ENCODE data around the gene CADPS2.

- no peak for TF ChIP-seq CTCF (IDR thresholded peaks at IDR 0.05; ENCODE audit: insufficient read depth, low read length, poor library complexity, severe bottlenecking)
- no peak for TF ChIP-seq EZH2phosphoT487 (conservative IDR thresholded peaks at IDR 0.05; ENCODE audit: low read length)
Observed at GRCh38 chr7:122686360-122686878, 199.8 kb downstream of the CADPS2 start.
